GM12873 (cell line): ENCODE data around the gene CD180.

Experiments used
- CTCF ChIP-seq: IDR thresholded peaks from 2 replicates; pipeline ENCODE4 v1.5.1; 2012; ENCODE audit warnings: low read depth, mild to moderate bottlenecking, moderate library complexity, low read length, control low read depth; ENCODE audit not compliant: insufficient read depth; ENCODE audit errors: missing control alignments

CD180 gene

GRCh38 chr5:67146981-67147380 is 49.6 kb downstream of the CD180 start:
- TF ChIP-seq CTCF: no peak

DNA sequence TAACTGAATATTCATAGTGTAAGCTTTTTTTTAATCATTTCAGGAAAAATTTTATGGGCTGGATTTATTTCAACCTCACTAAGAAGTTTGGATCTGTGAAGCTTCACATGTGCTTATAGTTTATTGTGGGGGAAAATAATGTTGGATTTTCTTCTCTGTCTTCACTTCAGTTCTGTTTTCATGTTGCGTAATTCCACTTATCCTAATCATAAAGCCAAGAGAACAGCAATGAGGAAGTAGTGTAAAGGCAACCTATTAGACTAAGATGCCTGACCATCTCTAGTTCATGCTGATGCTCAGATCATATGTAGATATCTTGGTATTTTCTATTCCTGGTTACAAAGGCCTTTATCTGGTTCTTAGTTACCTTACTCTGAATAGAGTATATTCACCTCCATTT is 50.0 kb downstream of the CD180 start:
- TF ChIP-seq CTCF: no peak

- TF ChIP-seq CTCF: no peak
These were observed 52.4 kb downstream of the CD180 start for GRCh38 chr5:67144183-67144639.

DNA sequence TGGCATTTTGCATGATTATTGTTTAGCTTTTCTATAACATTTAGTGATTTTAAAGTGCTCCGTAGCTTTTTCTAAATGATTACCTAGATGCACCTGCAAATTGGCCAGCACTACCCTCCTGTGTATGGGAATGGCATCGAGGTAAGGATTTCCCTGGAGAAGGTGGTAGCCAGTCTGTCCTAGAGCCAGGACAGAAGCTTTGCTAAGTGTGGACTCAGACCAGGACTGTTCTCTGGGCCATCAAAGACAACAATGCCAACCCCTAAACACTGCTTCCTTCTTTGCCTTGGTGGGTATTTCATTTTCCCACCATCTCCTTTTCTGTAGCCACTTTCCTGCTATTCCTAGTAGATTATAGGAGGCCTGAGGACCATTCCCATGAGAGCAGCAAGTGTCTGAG is 53.0 kb downstream of the CD180 start:
- no peak for TF ChIP-seq CTCF

DNA sequence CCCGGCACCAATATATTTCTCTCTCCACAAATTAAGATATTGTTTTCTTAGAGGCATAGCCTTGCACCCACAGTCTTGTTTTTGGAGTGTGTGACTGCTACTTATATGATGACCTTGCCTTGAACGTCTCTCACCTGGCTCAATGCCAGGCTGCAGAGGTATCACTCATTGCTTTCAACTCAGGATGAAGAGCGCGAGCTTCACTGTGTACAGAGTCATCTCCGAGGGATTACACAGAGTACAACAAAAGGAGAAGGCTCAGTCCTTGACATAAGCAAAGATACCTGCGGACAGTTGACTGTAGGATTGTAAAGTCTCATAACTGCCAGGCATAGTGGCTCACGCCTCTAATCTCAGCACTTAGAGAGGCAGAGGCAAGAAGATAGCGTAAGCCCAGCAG is 53.8 kb downstream of the CD180 start:
- no peak for TF ChIP-seq CTCF

DNA sequence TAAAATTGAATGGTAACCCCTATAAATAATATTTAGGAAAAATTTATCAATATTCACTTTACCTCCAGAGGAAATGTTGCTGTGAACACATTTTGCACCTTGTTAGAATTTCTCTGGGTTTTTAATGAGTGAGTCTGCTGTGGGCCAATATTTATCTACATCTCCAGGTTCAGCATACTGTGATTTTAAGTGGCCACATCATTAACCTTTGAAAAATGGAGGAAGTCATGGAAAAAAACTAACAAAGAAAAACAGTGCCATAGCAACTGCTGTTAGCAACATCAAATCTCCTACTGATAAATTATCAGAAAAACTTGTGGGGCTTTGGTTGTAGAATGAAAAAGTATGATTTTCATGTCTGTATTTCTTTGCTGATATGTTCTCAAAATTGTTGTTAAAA is 55.0 kb downstream of the CD180 start:
- no peak for TF ChIP-seq CTCF

GRCh38 chr5:67140413-67140812 is 56.2 kb downstream of the CD180 start:
- TF ChIP-seq CTCF: no peak
